CD4-positive, alpha-beta T cell (primary cell): ENCODE measurements around the gene MEIOC. TPM values are rescaled to one million over a fixed set of nuclear protein-coding genes. Genes with fewer than 3 reads are reported as not detected.
"Not testable (repeated sequence)": the region's sequence is repeated elsewhere in the genome, so short reads cannot be mapped to it uniquely, and the experiment has no call there.

Experiments
- ATAC-seq: fragments of 200-7000 bp; cut with Tn5 transposase; one replicate; pipeline ENCODE4 v1.10.0; 2022; ENCODE audit warnings: mild to moderate bottlenecking; ENCODE audit not compliant: poor library complexity
- CTCF ChIA-PET: fragments of 350-600 bp; sonication (Branson Sonifier 250); formaldehyde crosslinking; loops from one replicate; lab custom pipeline; 2021; ENCODE audit warnings: antibody characterized with exemption, inconsistent platforms; lab: Charles Lee
- POLR2A ChIA-PET: fragments of 350-600 bp; sonication (Branson Sonifier 250); formaldehyde crosslinking; loops from one replicate; lab custom pipeline; 2021; ENCODE audit warnings: antibody characterized with exemption, inconsistent platforms; lab: Charles Lee
- DNase-seq, 14 experiments: peaks; one replicate each; pipeline ENCODE4 v3.0.0-alpha.2; 2013 to 2020; ENCODE audit warnings: mixed read lengths in 2 of 14
- H3K27ac ChIP-seq, 2 donors: one replicate each; pipeline versions ENCODE4 v1.5.1 to v1.7.0; 2013; ENCODE audit warnings: low read length in 2 of 2, low read depth in 1 of 2, mild to moderate bottlenecking in 1 of 2
- H3K27me3 ChIP-seq, 2 experiments: 1 replicate in 1 of 2; 2 replicates in 1 of 2; pipeline versions ENCODE4 v1.6.1 to v1.7.0; 2013; ENCODE audit warnings: low read length in 2 of 2, control low read depth in 1 of 2, mild to moderate bottlenecking in 1 of 2, moderate library complexity in 1 of 2; ENCODE audit not compliant: insufficient read depth in 2 of 2, control insufficient read depth in 1 of 2
- H3K36me3 ChIP-seq: one replicate; pipeline ENCODE4 v1.6.1; 2013; ENCODE audit warnings: low read length, control low read depth; ENCODE audit not compliant: insufficient read depth
- H3K4me1 ChIP-seq: one replicate; pipeline ENCODE4 v1.6.1; 2013; ENCODE audit warnings: low read length, control low read depth; ENCODE audit not compliant: insufficient read depth
- H3K4me3 ChIP-seq: one replicate; pipeline ENCODE4 v1.5.1; 2013; ENCODE audit warnings: mild to moderate bottlenecking, low read length, moderate library complexity
- H3K9me3 ChIP-seq, 2 experiments: 1 replicate in 1 of 2; 2 replicates in 1 of 2; pipeline versions ENCODE4 v1.6.1 to v1.7.0; 2013; ENCODE audit warnings: low read length in 2 of 2, mild to moderate bottlenecking in 2 of 2, control low read depth in 1 of 2, moderate library complexity in 1 of 2; ENCODE audit not compliant: control insufficient read depth in 1 of 2, insufficient read depth in 1 of 2
- H3K27ac Mint-ChIP-seq: one replicate; pipeline ENCODE4 v1.8.0; 2020; ENCODE audit warnings: mixed read lengths
- H3K27me3 Mint-ChIP-seq: one replicate; pipeline ENCODE4 v1.8.0; 2021; ENCODE audit warnings: mixed read lengths
- H3K36me3 Mint-ChIP-seq: one replicate; pipeline ENCODE4 v1.8.0; 2021; ENCODE audit warnings: low read depth, mixed read lengths
- H3K4me1 Mint-ChIP-seq: one replicate; pipeline ENCODE4 v1.8.0; 2021; ENCODE audit warnings: low read depth, mixed read lengths
- H3K4me3 Mint-ChIP-seq: one replicate; pipeline ENCODE4 v1.8.0; 2020; ENCODE audit warnings: mild to moderate bottlenecking, mixed read lengths
- H3K9me3 Mint-ChIP-seq: one replicate; pipeline ENCODE4 v1.8.0; 2020; ENCODE audit warnings: mixed read lengths
- CTCF ChIP-seq: fragments of 200-600 bp; IDR thresholded peaks from one replicate; pipeline ENCODE4 v1.8.0; 2022; ENCODE audit warnings: antibody characterized with exemption, mild to moderate bottlenecking
- intact Hi-C, 2 experiments: fragments of 100-400 bp; cut with DNase I in 1 of 2; cut with micrococcal nuclease in 1 of 2; formaldehyde crosslinking; loops; one replicate each; pipeline versions ENCODE4 v1.15.1 to v1.9.0; 2023 to 2025; cut with DNase I, micrococcal nuclease
- total RNA-seq, 174 experiments: library from RNA in 2 of 174; stranded (reverse) in 2 of 174; gene quantifications; one replicate each; pipeline ENCODE4 v1.2.3 and lab custom pipeline; 2021 to 2026

The MEIOC gene
- total RNA-seq, 2 experiments from 2014 or later, result 0.08 TPM; not detected in 1

- no peak overlapping the region for H3K4me3 Mint-ChIP-seq
- no peaks in the 10 kb centered on the region for H3K36me3 Mint-ChIP-seq
- no peaks in the 10 kb centered on the region for H3K36me3 ChIP-seq
- intact Hi-C loops, result no loop called here
- no peak for DNase-seq
- no peaks in the 10 kb centered on the region for H3K4me1 ChIP-seq
- ChIA-PET CTCF (no interaction called here), POLR2A (no interaction called here)
- H3K4me3 ChIP-seq, result no peak overlapping the region
- H3K27ac ChIP-seq, result no peak overlapping the region
- TF ChIP-seq CTCF, result no peak
- H3K27me3 ChIP-seq, result peaks cover 0 to 3% of the 10 kb centered on the region in 2 experiments
- H3K9me3 Mint-ChIP-seq, result no peaks in the 10 kb centered on the region
- no peaks in the 10 kb centered on the region for H3K9me3 ChIP-seq
- peaks cover 38% of the 10 kb centered on the region for H3K27me3 Mint-ChIP-seq
- H3K27ac Mint-ChIP-seq, result no peak overlapping the region
- no peak for ATAC-seq
- no peaks in the 10 kb centered on the region for H3K4me1 Mint-ChIP-seq
Observed at GRCh38 chr17:44614862-44615261, 41.4 kb upstream of the MEIOC start.

- H3K27ac ChIP-seq, H3K36me3 Mint-ChIP-seq, H3K27me3 ChIP-seq, H3K27ac Mint-ChIP-seq, H3K36me3 ChIP-seq, CTCF ChIA-PET, H3K4me1 Mint-ChIP-seq, ATAC-seq, DNase-seq, intact Hi-C loops, H3K4me3 ChIP-seq, H3K4me1 ChIP-seq, H3K9me3 ChIP-seq, H3K9me3 Mint-ChIP-seq, POLR2A ChIA-PET, H3K4me3 Mint-ChIP-seq: not testable (repeated sequence)
- H3K27me3 Mint-ChIP-seq, result peaks cover 31% of the 10 kb centered on the region
Observed at GRCh38 chr17:44618652-44619051, 37.6 kb upstream of the MEIOC start.

GRCh38 chr17:44623070-44623725, 33.1 kb upstream of the MEIOC start:
- TF ChIP-seq CTCF, result no peak
- Histone ChIP-seq H3K27ac (no peak overlapping the region), H3K27me3 (peaks cover 9 to 10% of the 10 kb centered on the region in 2 experiments), H3K4me3 (no peak overlapping the region), H3K36me3 (no peaks in the 10 kb centered on the region), H3K9me3 (no peaks in the 10 kb centered on the region), H3K4me1 (no peaks in the 10 kb centered on the region)
- peaks cover 27% of the 10 kb centered on the region for H3K27me3 Mint-ChIP-seq
- intact Hi-C loops, result no loop called here
- no peaks in the 10 kb centered on the region for H3K36me3 Mint-ChIP-seq
- H3K9me3 Mint-ChIP-seq, result no peaks in the 10 kb centered on the region
- DNase-seq (no peak), ATAC-seq (no peak)
- CTCF ChIA-PET, result no interaction called here
- no peak overlapping the region for H3K27ac Mint-ChIP-seq
- H3K4me1 Mint-ChIP-seq, result no peaks in the 10 kb centered on the region
- POLR2A ChIA-PET, result no interaction called here
- no peak overlapping the region for H3K4me3 Mint-ChIP-seq
